GM18502 (cell line): ENCODE data around the gene NRBF2.

ENCODE experiments used
- ATAC-seq: cut with Tn5 transposase; IDR thresholded peaks from one replicate; pipeline ENCODE4 v1.9.1; 2021; ENCODE audit warnings: mild to moderate bottlenecking; ENCODE audit not compliant: unreplicated experiment, poor library complexity

NRBF2 gene

DNA sequence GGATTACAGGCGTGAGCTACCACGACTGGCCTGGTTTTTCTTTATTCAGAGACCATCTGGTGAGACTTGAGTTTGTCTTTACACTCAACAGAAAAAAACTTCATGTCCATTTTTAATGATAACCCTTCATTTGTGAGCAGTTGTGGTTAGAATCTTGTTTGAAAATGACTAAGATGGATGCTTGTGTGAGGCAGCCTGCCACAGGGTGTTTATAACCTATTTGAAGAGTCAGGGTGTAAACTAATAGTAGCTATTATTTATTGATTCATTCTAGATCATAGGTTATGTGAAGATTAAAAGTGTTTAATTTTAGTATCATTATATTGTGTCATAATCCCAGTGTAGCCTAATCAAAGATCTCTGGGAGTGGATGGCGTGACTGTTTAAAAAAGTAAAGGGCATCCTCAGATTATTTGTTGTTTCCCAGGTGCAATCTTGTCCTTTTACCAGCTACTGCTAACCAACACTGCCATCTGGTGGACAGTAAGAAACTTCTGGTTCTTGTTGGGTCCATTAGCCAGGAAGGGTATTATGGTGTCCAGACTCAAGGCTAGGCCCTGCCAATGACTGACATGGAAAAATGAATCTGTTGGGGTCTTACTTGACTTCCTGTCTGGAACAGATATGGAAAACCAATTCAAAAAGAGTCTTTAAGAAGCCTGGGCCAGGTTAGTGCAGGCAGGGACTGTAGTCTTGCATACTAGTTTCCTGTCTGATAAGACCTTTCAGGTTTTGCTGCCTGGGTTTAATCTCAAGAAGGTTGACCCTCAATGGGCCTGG lies 24.9 kb downstream of the NRBF2 start:
- ATAC-seq, result peak; percentile 74

DNA sequence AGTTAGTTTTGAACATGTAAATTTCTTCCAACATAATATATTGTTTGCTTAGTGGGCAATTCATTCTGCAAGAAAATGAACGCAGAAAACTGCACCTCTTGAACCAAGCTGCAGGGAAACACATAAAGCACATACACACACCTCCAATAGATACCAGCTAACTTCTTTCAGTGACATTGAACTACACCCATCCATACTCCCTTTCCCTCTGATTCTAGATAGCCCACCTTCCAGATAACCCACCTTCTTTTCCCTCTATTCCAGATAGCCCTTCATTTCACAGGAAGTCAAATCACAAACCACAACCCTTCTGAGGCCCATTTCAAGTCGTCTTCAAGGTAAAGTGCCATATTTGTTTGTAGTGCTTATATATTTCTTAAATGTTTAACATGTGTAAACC lies 28.5 kb downstream of the NRBF2 start:
- no peak for ATAC-seq

DNA sequence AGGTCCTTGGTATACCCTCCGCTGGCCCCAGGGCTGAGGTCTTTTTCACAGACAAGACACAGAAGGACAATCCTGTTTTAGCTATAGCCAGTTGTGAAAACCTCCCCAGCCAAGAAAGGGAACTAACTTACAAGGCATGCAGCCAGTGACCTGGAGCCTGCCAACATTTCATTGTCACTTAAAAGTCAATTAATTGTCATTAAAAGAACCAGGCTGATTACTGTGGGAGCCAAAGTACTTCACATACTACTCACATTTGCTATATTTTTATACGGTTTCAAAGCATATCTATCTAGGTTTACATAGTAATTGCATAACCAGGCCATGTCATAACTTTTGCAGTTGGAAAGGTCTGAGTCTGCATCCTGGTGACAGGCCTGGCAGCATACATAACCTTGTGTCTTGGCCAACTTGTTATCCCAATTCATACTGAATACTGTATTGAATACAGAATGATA lies 31.1 kb downstream of the NRBF2 start:
- ATAC-seq, result no peak

DNA sequence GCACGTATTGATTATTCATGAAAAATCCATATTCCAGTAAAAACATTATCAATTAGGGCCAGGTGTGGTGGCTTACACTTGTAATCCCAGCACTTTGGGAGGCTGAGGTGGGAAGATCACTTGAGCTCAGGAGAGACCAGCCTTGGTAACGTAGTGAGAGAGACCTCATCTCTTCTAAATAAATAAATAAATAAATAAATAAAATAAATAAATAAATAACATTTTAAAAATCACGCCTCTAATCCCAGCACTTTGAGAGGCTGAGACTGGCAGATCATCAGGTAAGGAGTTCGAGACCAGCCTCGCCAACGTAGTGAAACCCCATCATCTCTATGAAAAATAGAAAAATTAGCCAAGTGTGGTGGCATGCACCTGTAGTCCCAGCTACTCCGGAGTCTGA lies 32.1 kb downstream of the NRBF2 start:
- no peak for ATAC-seq

DNA sequence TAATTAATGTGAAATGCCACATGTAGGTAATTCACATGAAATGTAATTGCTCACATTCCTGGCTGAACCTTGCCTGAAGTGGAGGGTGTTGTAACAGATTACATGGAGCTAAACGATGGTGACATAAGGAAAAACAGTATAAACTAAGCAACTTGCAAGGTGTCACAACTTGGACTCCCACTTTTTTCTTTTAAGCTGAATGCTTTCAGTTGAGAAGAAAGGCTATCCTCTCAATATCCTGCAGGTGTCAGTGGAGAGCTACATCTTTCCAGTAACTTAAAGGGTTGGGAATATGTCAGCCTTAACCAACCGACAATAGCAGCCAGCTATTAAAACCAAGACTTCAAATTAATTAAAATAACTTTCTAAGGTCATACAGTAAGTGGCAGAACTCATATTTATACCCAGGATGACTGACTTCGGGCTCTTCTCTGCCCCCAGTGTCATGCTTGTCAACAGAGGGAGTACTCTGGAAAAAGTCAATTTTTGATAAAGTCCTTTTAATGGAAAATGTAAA lies 33.7 kb downstream of the NRBF2 start:
- ATAC-seq, result peak; percentile 71

DNA sequence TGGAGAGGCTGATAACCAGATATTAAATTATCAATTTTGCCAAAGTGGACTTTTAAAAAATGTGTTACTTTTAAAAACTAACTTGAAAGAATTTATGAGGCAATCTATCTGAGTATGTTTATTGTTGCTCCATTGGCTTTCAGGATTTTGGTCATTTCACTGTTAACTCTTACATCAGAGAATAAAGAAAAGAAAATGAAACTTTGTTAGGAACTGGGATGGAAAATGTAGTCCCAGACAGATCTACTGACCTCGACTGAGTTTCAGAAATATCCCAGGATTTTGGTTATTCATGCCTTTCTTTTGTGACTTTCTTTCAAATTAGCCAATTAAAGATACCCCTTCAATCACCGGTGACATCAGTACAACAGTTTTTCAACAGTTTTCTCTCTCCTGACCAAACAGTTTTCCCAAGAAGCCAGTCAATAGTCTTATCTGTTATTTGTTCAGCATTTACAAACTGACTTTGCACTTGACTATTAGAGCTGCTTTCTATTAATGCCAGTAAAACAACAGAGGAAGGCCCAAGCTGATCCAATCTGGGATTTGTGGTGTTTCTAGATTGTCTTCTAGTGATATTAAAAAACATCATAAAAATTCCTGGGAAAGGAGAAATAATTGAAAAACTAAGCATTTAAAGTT lies 35.8 kb downstream of the NRBF2 start:
- no peak for ATAC-seq

DNA sequence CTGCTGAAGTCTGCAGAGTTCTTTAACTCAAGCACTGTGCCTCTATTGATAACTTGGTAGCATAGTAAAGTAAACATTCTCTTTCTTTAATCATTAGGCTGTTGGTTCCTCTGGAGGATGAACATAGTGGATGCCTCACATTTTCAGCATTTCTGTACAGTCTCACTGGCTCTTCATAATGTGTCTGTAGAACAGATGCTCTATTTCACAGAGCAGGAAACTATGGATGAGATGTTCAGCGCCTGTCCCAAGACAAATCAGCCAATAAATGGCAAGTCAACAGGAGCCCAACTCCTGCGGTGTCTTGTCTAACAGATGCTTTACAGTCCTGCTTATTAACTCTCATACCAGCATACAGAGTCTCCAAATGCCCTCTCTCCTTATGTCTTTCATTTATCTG lies 36.5 kb downstream of the NRBF2 start:
- ATAC-seq, result no peak

DNA sequence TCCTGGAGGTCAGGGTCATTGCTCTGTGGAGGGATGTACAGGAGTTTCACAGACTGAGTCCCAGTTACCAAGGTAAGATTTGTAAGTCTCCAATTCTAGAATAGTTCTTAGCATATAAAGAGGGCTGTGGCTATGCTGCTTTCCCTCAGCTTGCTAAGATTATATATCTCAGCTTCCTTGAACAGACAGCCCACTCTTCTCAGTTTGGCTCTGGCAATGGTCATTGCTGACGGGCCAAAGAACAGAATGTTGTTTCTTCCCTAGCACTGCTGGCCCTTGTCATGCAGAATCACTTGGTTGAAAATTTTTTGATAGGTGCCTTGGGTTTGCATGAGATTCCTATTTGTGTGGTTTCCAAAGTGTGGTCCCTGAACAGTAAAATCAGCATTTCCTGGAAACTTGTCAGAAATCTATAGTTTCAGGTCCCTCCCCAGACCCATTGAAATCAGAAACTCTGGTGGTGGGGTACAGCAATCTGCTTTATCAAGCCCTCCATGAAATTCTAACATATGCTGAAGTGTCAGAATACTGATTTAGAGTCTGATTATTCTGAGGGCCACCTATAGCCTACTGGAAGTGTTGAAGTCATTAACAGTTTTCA lies 38.2 kb downstream of the NRBF2 start:
- ATAC-seq, result no peak

DNA sequence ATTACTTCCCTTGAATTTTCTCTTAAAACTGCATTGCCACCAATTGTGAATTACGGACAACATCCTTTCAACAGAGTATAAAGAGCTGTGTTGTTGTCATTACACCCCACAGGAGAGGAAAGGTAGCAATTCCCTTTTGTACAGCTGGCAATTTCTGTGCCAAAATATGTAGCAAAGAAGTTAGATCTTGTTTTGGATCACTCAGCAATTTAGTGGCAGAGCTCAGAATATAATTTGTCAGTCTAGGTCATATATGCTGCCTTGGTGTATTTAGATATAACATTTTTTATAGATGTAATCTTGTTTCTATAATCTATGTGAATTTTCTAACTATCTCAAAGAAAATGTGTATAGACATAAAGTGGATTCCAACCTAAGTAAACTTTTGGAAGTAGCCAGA lies 38.8 kb downstream of the NRBF2 start:
- ATAC-seq, result no peak

DNA sequence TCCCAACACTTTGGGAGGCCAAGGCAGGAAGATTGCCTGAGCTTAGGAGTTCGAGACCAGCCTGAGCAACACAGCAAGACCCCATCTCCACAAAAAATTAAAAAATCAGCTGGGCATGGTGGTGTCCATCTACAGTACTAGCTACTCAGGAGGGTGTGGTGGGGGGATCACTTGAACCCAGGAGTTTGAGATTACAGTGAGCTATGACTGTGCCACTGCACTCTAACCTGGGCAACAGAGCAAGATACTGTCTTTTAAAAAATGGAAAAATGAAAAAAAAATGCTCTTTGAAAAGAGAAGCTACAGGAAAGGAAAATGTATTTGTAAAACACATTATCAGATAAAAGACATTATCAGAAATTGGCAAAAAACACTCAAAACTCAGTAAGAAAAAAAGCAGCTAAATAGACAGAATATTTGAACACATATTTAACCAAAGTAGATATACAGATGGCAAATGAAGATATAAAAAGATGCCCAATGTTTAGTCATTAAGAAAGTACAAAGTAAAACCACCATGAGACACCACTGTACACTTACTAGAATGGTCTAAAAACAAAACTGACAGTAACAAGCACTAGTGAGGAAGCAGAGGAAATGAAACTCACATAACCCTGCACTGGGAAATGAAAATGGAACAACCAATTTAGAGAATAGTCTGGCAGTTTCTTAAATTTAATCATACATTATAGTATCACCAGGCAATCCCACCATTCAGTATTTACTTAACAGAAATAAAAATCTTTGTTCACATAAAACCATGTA lies 40.5 kb downstream of the NRBF2 start:
- ATAC-seq, result peak; percentile 99

DNA sequence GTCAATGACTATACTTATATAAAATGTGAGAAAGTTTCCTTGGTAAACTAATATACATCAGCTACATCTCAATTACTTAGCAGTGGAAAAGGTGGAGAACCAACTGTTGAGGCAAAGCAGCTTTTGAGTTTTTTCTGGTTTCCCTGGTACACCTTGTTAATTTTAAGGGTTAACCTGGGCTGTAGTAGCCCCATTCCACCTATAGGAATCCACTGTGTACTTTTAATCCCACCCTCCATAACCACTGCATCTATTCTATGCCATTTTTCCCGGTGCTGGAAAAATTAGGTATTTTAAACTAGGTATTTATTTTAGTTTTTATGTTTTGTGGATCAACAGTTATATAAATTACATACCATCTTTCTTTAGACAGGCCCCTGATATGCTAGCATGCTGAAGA lies 42.4 kb downstream of the NRBF2 start:
- ATAC-seq, result no peak

DNA sequence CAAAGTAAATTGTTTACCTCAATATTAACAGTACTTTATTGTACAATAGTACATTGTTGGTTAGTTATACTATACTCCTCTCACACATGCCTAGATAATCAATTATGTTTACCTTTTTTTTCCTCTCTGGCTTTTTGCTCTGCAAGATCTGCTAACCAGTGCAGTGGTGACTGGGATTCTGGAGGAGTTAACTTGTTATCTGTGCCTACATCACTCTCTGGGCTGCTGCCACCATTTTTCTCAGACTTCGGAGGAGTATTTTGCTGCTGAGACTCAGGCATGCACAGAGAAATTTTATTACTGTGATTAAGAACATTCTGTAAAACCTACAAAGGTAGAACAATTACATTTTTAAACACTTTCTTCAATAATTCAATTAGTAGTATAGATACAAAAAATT lies 59.7 kb downstream of the NRBF2 start:
- no peak for ATAC-seq

DNA sequence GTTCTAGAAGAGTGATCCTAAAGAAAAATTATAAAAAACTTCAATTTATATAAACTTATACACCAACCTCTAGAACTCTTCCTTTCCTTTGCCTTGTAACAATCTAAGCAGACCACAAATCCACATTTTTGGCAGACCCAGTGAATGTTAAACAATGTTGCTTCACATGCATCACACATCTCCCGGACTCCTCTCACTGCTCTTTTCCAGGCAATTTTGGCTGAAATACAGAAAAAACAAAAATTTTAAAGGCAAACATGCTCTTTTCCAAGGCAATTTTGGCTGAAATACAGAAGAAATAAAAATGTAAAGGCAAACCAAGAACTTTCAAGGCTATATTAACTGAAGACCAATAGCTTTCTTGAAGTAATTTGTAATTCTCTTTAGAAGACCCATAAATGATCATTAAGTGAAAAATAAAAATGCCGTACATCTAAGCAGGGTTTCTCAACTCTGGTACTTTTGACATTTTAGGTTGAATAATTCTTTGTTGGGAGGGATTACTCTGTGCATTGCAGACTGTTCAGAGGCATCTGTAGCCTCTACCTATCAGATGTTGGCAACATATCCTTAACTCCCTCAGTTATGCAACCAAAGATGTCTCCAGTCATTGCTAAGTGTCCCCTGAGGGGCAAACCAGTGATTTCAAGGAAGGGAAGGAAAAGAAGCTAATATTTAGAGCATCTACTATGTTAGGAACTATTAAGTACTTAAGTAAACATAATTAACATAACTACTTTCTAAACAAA lies 64.4 kb downstream of the NRBF2 start:
- no peak for ATAC-seq

DNA sequence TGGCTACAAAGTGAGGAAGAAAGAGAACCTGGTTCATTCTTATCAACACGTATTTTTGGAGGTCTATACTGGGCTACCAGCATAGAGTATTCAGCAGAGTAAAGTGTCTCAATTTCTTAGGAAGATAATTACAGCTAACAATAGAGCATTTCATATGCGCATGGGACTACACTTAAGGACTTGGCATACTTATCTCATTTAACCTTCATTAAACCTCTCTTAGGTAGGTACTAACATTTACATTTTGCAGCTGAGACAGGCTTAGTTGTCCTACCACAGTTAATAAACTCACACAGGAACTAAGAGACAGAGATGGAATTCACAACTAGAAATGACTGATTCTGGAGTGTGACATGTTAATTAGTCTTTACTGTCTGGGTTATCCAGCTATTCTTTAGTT lies 66.6 kb downstream of the NRBF2 start:
- ATAC-seq, result no peak

DNA sequence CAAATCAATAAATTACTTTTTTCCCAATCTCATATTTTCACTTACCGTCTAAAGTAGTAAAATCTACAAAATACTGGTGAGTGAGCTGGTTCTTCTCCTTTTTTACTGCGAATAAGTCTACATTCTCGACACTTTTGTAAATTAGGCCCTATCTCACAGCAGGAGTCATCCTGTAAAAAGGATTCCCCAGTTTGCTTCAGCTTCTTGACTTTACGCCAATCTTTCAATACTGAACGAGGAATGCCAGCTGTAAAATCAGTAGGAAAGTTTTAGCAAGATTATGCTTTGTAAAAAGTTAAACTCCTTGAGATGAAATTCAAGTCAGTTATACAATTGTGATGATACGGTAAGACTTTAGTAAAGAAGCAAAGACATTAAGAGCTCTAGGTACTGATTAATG lies 67.3 kb downstream of the NRBF2 start:
- no peak for ATAC-seq

DNA sequence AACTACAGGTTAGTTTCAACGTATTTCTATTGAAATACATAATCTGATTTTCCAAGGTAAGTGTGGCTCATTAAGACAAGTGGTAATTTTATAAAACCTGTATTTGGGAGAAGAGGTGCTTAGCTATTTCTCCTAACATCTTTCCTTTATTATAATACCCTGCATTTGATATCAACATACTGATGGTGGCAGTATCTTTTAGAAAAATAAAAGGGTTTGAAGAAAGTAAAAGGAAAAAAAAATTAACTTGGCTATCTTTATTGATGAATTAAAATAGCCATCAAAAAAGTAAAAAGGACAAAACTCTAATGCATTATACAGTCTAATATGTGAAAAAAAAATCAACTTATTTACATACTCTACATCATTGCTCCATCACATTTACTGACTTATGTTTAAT lies 68.0 kb downstream of the NRBF2 start:
- no peak for ATAC-seq
